GM12878 (cell line): ENCODE measurements around the gene AOPEP. TPM values are rescaled to one million over a fixed set of nuclear protein-coding genes. Genes with fewer than 3 reads are reported as not detected.

Experiments
- ATAC-seq: fragments of 200-7000 bp; cut with Tn5 transposase; 3 replicates; pipeline ENCODE4 v1.9.1; 2020; ENCODE audit warnings: mild to moderate bottlenecking, moderate library complexity
- BruUV-seq: library from RNA; stranded (reverse); fragments of 400-500 nt; replicated peaks from 2 replicates; lab custom pipeline; 2021; lab: Mats Ljungman, UMichigan
- CTCF ChIA-PET: fragments of 300-600 bp; sonication (Branson Sonifier 250); formaldehyde crosslinking; extraction: SDS; loops from one replicate; lab custom pipeline; 2021; ENCODE audit warnings: inconsistent platforms; lab: Yijun Ruan, JAX
- POLR2A ChIA-PET: fragments of 350-600 bp; formaldehyde crosslinking; extraction: SDS; loops from one replicate; lab custom pipeline; 2021; ENCODE audit warnings: inconsistent platforms; lab: Charles Lee
- RAD21 ChIA-PET: fragments of 300-600 bp; sonication (Branson Sonifier 250); formaldehyde crosslinking; loops from one replicate; lab custom pipeline; 2023; ENCODE audit warnings: antibody characterized with exemption; ENCODE audit not compliant: unreplicated experiment; lab: Charles Lee
- SMC1A ChIA-PET: fragments of 300-600 bp; sonication (Branson Sonifier 250); formaldehyde crosslinking; loops from one replicate; lab custom pipeline; 2023; ENCODE audit not compliant: unreplicated experiment, uncharacterized antibody; lab: Charles Lee
- DNase-seq: peaks from one replicate; pipeline ENCODE4 v3.0.0-alpha.2; 2011; ENCODE audit warnings: low read depth, low spot score
- FAIRE-seq: peaks from 3 replicates; lab custom pipeline; 2011; peaks lifted over from hg19 to GRCh38; lab: Jason Lieb, UNC
- H2AFZ ChIP-seq: 2 replicates; pipeline ENCODE4 v1.6.0; 2011; ENCODE audit warnings: low read depth, low read length, control low read depth; ENCODE audit not compliant: control insufficient read depth
- H3K27ac ChIP-seq: 2 replicates; pipeline ENCODE4 v1.5.1; 2011; ENCODE audit warnings: control low read depth; ENCODE audit not compliant: control insufficient read depth, insufficient read depth
- H3K27me3 ChIP-seq, 2 experiments: replicated peaks in 1 of 2; 2 replicates each; pipeline versions ENCODE4 v1.6.0 to v1.6.1; 2011; ENCODE audit warnings: low read length in 1 of 2; ENCODE audit not compliant: control insufficient read depth in 2 of 2, insufficient read depth in 2 of 2
- H3K36me3 ChIP-seq, 2 experiments: 2 replicates each; pipeline ENCODE4 v1.5.1; 2011; ENCODE audit warnings: low read length in 1 of 2; ENCODE audit not compliant: control insufficient read depth in 2 of 2, insufficient read depth in 2 of 2
- H3K4me1 ChIP-seq: 2 replicates; pipeline ENCODE4 v1.6.1; 2011; ENCODE audit warnings: mild to moderate bottlenecking, low read length, moderate library complexity, mixed read lengths; ENCODE audit not compliant: control insufficient read depth, insufficient read depth
- H3K4me2 ChIP-seq: 2 replicates; pipeline ENCODE4 v1.6.0; 2011; ENCODE audit warnings: control low read depth; ENCODE audit not compliant: control insufficient read depth, insufficient read depth
- H3K4me3 ChIP-seq: fragments of 200-600 bp; sonication (generic); 2 replicates; pipeline ENCODE4 v1.5.1; 2016
- H3K79me2 ChIP-seq: 2 replicates; pipeline ENCODE4 v1.6.0; 2011; ENCODE audit warnings: low read length; ENCODE audit not compliant: control insufficient read depth, insufficient read depth
- H3K9ac ChIP-seq: 2 replicates; pipeline ENCODE4 v1.8.0; 2011; ENCODE audit warnings: low read length, control low read depth, mixed read lengths; ENCODE audit not compliant: control insufficient read depth, insufficient read depth
- H3K9me3 ChIP-seq: replicated peaks from 3 replicates; pipeline ENCODE4 v1.5.1; 2011; ENCODE audit warnings: mild to moderate bottlenecking, low read length; ENCODE audit not compliant: control insufficient read depth, insufficient read depth
- H4K20me1 ChIP-seq: 2 replicates; pipeline ENCODE4 v1.6.0; 2011; ENCODE audit not compliant: control insufficient read depth, insufficient read depth
- BCL11A ChIP-seq: IDR thresholded peaks from 2 replicates; pipeline ENCODE4 v1.6.1; 2011; ENCODE audit warnings: low read depth, low read length
- CTCF ChIP-seq, 3 experiments: IDR thresholded peaks in 2 of 3; conservative IDR thresholded peaks in 1 of 3; 2 replicates each; pipeline ENCODE4 v1.5.1; 2011; ENCODE audit warnings: low read depth in 3 of 3, low read length in 3 of 3, mild to moderate bottlenecking in 3 of 3, control low read depth in 2 of 3, moderate library complexity in 2 of 3, inconsistent platforms in 1 of 3, mixed read lengths in 1 of 3; ENCODE audit not compliant: control insufficient read depth in 2 of 3, insufficient read depth in 1 of 3; ENCODE audit errors: extremely low read depth in 1 of 3
- KLF5 ChIP-seq: fragments of 450-650 bp; IDR thresholded peaks from 2 replicates; pipeline ENCODE4 v1.6.1; 2014; ENCODE audit warnings: mild to moderate bottlenecking; ENCODE audit not compliant: partially characterized antibody
- NFIC ChIP-seq: IDR thresholded peaks from 2 replicates; pipeline ENCODE4 v1.6.1; 2012; ENCODE audit warnings: low read depth, mild to moderate bottlenecking, inconsistent platforms, low read length, moderate library complexity
- POU2F2 ChIP-seq: IDR thresholded peaks from 3 replicates; pipeline ENCODE4 v1.6.1; 2011; ENCODE audit warnings: low read depth, mild to moderate bottlenecking, low read length, borderline replicate concordance
- RCOR1 ChIP-seq: conservative IDR thresholded peaks from 2 replicates; pipeline ENCODE4 v1.6.1; 2012; ENCODE audit warnings: low read depth, low read length, improper control_type of control experiment
- RELB ChIP-seq: fragments of 450-650 bp; IDR thresholded peaks from 2 replicates; pipeline ENCODE4 v1.6.1; 2017; ENCODE audit warnings: low read depth, mild to moderate bottlenecking, moderate library complexity
- SMARCA5 ChIP-seq: fragments of 450-650 bp; IDR thresholded peaks from 2 replicates; pipeline ENCODE4 v1.6.1; 2017; ENCODE audit warnings: mild to moderate bottlenecking
- WGBS: methylation state at CpG from one replicate; pipeline ENCODE4 v1.1.6; 2016; ENCODE audit warnings: low lambda C conversion rate; ENCODE audit not compliant: insufficient replicate concordance, insufficient coverage; ENCODE audit errors: missing lambda C conversion rate; 5-methylcytosine and 5-hydroxymethylcytosine counted together
- in situ Hi-C: fragments of 300-500 bp; cut with MboI; formaldehyde crosslinking; loops from 9 replicates; pipeline ENCODE4 v1.14.3; 2018; ENCODE audit warnings: mixed read lengths
- intact Hi-C: fragments of 100-400 bp; cut with micrococcal nuclease; formaldehyde crosslinking; loops from one replicate; pipeline ENCODE4 v1.14.2; 2022; ENCODE audit not compliant: unreplicated experiment
- polyA plus RNA-seq, 11 experiments: library from polyadenylated mRNA; depleted of rRNA in 4 of 11; unstranded in 6 of 11; stranded (reverse) in 5 of 11; fragments of >200 nt; fragmentation: Nextera tagmentation in 4 of 11; fragmentation: Illumina TruSeq in 1 of 11; extraction: Ambion mirVana in 4 of 11; extraction: Trizol in 1 of 11; gene quantifications; 1 replicate in 1 of 11; 2 replicates in 10 of 11; pipeline versions ENCODE4 v1.2.1 to v1.2.3, GENCODE V29; 2011 to 2016; ENCODE audit warnings: inconsistent platforms in 2 of 11, missing spikeins in 2 of 11, low read depth in 1 of 11
- total RNA-seq, 4 experiments: library from RNA; depleted of rRNA in 3 of 4; stranded (reverse); fragments of >200 nt in 3 of 4; fragmentation: Illumina TruSeq in 1 of 4; extraction: Trizol in 1 of 4; gene quantifications; 2 replicates each; pipeline versions ENCODE4 v1.2.1 to v1.2.3, GENCODE V29; 2013 to 2021

The AOPEP gene
- total and polyA plus RNA-seq, 10 of the 15 experiments (the other 5 are each of a cell fraction or from before 2014, with no cell fraction given): 2.3 to 16.9 (median 10.1) TPM

DNA sequence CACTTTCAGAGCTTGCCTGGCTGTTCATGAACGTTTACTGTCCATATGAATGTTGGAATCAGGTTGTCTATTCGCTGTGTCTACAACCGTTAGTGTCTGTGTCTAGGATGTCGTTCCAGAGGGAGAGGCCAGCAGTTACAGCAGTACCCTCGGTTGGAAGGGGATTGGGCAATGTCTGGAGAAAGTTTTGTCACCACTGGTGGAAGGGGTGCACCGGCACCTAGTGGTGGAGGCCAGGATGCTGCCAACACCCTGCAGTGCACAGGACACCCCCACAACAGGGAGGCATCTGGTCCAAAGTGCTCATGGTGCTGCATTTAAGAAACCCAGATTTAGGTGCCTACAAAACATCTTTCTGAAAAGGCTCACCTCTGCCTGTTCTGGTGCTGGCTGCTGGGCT, 370.3 kb downstream of the AOPEP start:
- no peaks in the 10 kb centered on the region for H3K4me1 ChIP-seq
- 96% methylated on average over 6 of the region's 6 CpGs for WGBS
- ATAC-seq (peak; percentile 13; the same call in 1 of the 3 replicates), FAIRE-seq (no peak), DNase-seq (no peak)
- no peak for TF ChIP-seq SMARCA5
- no peak for TF ChIP-seq POU2F2
- no peak for TF ChIP-seq NFIC
- no peak for TF ChIP-seq KLF5
- TF ChIP-seq BCL11A: no peak
- TF ChIP-seq CTCF (IDR thresholded peaks at IDR 0.05 in 2 of 3, conservative IDR thresholded peaks at IDR 0.05 in 1 of 3; ENCODE audit: control insufficient read depth in 2 of 3, extremely low read depth in 1 of 3, insufficient read depth in 1 of 3, low read depth in 3 of 3, low read length in 3 of 3): peak in 1 of 3 experiments; percentile 0; a peak in 1 of 6 replicates
- no peak for TF ChIP-seq RCOR1
- no peak for TF ChIP-seq RELB
- H3K9me3 ChIP-seq: no peaks in the 10 kb centered on the region
- no peak overlapping the region for H3K4me2 ChIP-seq
- BruUV-seq: no TSS peak
- no peak overlapping the region for H3K9ac ChIP-seq
- no peaks in the 10 kb centered on the region for H3K79me2 ChIP-seq
- H3K27me3 ChIP-seq: no peaks in the 10 kb centered on the region
- in situ Hi-C loops: no loop called here
- ChIA-PET RAD21 (no interaction called here), CTCF (interaction anchor here (0.8 kb wide), 1 partner anchor 428 kb away, joined by 4 read pairs; no protein-coding TSS in a partner anchor), POLR2A (no interaction called here), SMC1A (no interaction called here)
- H3K4me3 ChIP-seq: no peak overlapping the region
- H3K27ac ChIP-seq: no peak overlapping the region
- H3K36me3 ChIP-seq: no peaks in the 10 kb centered on the region; a peak in 1 of 4 replicates
- no peaks in the 10 kb centered on the region for H4K20me1 ChIP-seq
- H2AFZ ChIP-seq: no peak overlapping the region
- intact Hi-C loops: no loop called here
